Suprapubic skin (tissue), 4 donors: Measurements from ENCODE around the gene RRP8. TPM values are rescaled to one million over a fixed set of nuclear protein-coding genes. Genes with fewer than 3 reads are reported as not detected.

Source experiments
- DNase-seq, 2 donors: peaks; one replicate each; pipeline ENCODE4 v3.0.0-alpha.2; 2019; ENCODE audit warnings: low spot score in 2 of 2
- H3K27ac ChIP-seq: fragments of 200-600 bp; sonication (generic); one replicate; pipeline ENCODE4 v1.5.1; 2019
- H3K27me3 ChIP-seq: fragments of 200-600 bp; sonication (generic); one replicate; pipeline ENCODE4 v1.5.1; 2019
- H3K36me3 ChIP-seq: fragments of 200-600 bp; sonication (generic); one replicate; pipeline ENCODE4 v1.5.1; 2019
- H3K4me1 ChIP-seq: fragments of 200-600 bp; sonication (generic); one replicate; pipeline ENCODE4 v1.5.1; 2019
- H3K4me3 ChIP-seq: fragments of 200-600 bp; sonication (generic); one replicate; pipeline ENCODE4 v1.5.1; 2019; ENCODE audit warnings: mild to moderate bottlenecking
- H3K9me3 ChIP-seq: fragments of 200-600 bp; sonication (generic); one replicate; pipeline ENCODE4 v1.5.1; 2019
- CTCF ChIP-seq, 2 donors: fragments of 200-600 bp in 1 of 2; fragments of 450-650 bp in 1 of 2; sonication (generic) in 1 of 2; IDR thresholded peaks; one replicate each; pipeline ENCODE4 v1.5.1; 2016 to 2019; ENCODE audit warnings: antibody characterized with exemption in 2 of 2, mild to moderate bottlenecking in 1 of 2, moderate library complexity in 1 of 2
- EP300 ChIP-seq: sonication (generic); formaldehyde crosslinking; IDR thresholded peaks from one replicate; pipeline ENCODE4 v1.6.1; 2017; ENCODE audit warnings: antibody characterized with exemption
- POLR2A ChIP-seq, 2 donors: fragments of 450-650 bp; IDR thresholded peaks; one replicate each; pipeline ENCODE4 v1.6.1; 2017; ENCODE audit warnings: antibody characterized with exemption in 2 of 2, mild to moderate bottlenecking in 2 of 2, moderate library complexity in 2 of 2
- POLR2AphosphoS5 ChIP-seq, 3 donors: sonication (generic); formaldehyde crosslinking; IDR thresholded peaks; one replicate each; pipeline ENCODE4 v1.6.1; 2017; ENCODE audit warnings: antibody characterized with exemption in 3 of 3
- WGBS: methylation state at CpG from one replicate; pipeline ENCODE4 v1.1.5; 2018; 5-methylcytosine and 5-hydroxymethylcytosine counted together
- total RNA-seq, 4 donors: library from RNA; depleted of rRNA; stranded (reverse); fragments of >200 nt; gene quantifications; one replicate each; pipeline ENCODE4 v1.1.0, GENCODE V29; 2016

Gene RRP8
- total RNA-seq, 4 donors from 2014 or later: 15.9 to 33.6 (median 18.3) TPM

DNA sequence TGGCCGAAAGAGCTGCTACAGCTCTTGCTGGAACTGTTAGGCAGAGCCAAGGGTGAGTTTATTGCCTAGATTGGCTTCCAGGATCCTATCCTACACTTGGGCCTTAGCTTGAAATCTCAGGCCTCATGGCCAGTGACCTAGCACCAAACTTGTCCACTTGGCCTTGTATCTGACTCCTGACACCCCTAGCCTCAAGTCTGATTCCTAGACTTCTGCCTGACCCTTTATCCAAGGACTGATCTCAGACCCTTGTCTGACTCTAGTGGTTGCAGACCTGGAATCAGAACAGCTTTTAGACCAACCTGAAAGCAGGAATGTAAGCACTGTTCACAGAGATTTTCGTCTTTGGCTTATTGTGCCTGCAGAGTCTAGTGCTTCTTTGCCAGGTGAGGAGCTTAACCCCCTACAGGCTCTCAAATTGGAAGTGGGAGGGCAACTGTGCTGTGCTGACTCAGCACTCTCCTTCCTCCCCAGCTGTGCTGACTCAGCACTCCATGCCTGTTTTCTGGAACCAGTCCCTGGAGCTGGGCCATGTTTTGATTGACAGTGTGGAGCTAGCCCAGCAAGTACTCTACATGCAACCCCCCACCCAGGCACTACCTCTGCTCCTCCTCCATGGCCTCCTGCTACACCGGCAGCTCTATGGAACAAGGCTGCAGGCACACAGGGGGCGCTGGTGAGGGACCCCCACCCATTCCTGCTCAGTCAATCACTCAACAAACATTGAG, 35.1 kb downstream of the RRP8 start:
- 59% methylated on average over 4 of the region's 4 CpGs for WGBS
- Histone ChIP-seq H3K27me3 (no peaks in the 10 kb centered on the region), H3K9me3 (no peaks in the 10 kb centered on the region), H3K27ac (no peak overlapping the region), H3K36me3 (peaks cover 19% of the 10 kb centered on the region), H3K4me3 (no peak overlapping the region), H3K4me1 (peaks cover 8% of the 10 kb centered on the region)
- TF ChIP-seq POLR2A (IDR thresholded peaks at IDR 0.05): no peak
- no peak for TF ChIP-seq POLR2AphosphoS5 (IDR thresholded peaks at IDR 0.05)
- no peak for TF ChIP-seq CTCF (IDR thresholded peaks at IDR 0.05)
- TF ChIP-seq EP300: no peak
- peak in 1 of 2 donors; percentile 67 for DNase-seq

DNA sequence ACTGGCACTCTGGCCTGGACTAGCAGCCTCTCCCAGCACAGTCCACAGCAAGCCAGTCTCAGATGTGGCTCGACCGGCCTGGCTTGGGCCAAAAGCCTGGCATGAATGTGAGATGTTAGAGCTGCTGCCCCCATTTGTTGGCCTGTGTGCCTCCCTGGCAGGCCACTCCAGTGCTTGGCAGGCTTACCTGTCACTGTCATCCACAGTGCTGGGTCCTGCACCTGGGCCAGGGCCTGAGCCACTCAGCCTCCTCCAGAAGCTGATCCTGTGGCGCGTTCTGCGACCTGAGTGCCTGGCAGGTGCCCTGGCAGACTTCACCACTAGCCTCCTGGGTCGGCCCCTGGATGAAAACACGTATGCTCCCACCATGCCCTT, 36.1 kb downstream of the RRP8 start:
- Histone ChIP-seq H3K4me1 (peaks cover 8% of the 10 kb centered on the region), H3K27me3 (no peaks in the 10 kb centered on the region), H3K9me3 (no peaks in the 10 kb centered on the region), H3K36me3 (peaks cover 19% of the 10 kb centered on the region), H3K27ac (no peak overlapping the region), H3K4me3 (no peak overlapping the region)
- DNase-seq: peak in 1 of 2 donors; percentile 59
- TF ChIP-seq POLR2A (IDR thresholded peaks at IDR 0.05): no peak
- no peak for TF ChIP-seq EP300
- TF ChIP-seq POLR2AphosphoS5 (IDR thresholded peaks at IDR 0.05): no peak
- no peak for TF ChIP-seq CTCF (IDR thresholded peaks at IDR 0.05)
- WGBS: no CpG with 5 or more reads among the region's 7 CpGs

- Histone ChIP-seq H3K4me1 (peaks cover 8% of the 10 kb centered on the region), H3K36me3 (peaks cover 19% of the 10 kb centered on the region), H3K9me3 (no peaks in the 10 kb centered on the region), H3K27ac (no peak overlapping the region), H3K4me3 (no peak overlapping the region), H3K27me3 (no peaks in the 10 kb centered on the region)
- WGBS: 89% methylated on average over 12 of the region's 13 CpGs
- no peak for DNase-seq
- TF ChIP-seq POLR2A (IDR thresholded peaks at IDR 0.05): no peak
- no peak for TF ChIP-seq POLR2AphosphoS5 (IDR thresholded peaks at IDR 0.05)
- TF ChIP-seq CTCF (IDR thresholded peaks at IDR 0.05): no peak
- no peak for TF ChIP-seq EP300
Measured at GRCh38 chr11:6566704-6567370, 36.6 kb downstream of the RRP8 start.

GRCh38 chr11:6565988-6566703, 37.3 kb downstream of the RRP8 start:
- TF ChIP-seq CTCF (IDR thresholded peaks at IDR 0.05): no peak
- no peak for TF ChIP-seq POLR2AphosphoS5 (IDR thresholded peaks at IDR 0.05)
- no peak for TF ChIP-seq EP300
- no peak for TF ChIP-seq POLR2A (IDR thresholded peaks at IDR 0.05)
- 95% methylated on average over 5 of the region's 5 CpGs for WGBS
- Histone ChIP-seq H3K36me3 (peaks cover 18% of the 10 kb centered on the region), H3K27me3 (no peaks in the 10 kb centered on the region), H3K4me1 (peaks cover 8% of the 10 kb centered on the region), H3K9me3 (no peaks in the 10 kb centered on the region), H3K4me3 (no peak overlapping the region), H3K27ac (no peak overlapping the region)
- DNase-seq: no peak

GRCh38 chr11:6565325-6565724, 38.1 kb downstream of the RRP8 start:
- Histone ChIP-seq H3K4me3 (no peak overlapping the region), H3K27ac (no peak overlapping the region), H3K9me3 (no peaks in the 10 kb centered on the region), H3K27me3 (no peaks in the 10 kb centered on the region), H3K36me3 (peaks cover 10% of the 10 kb centered on the region), H3K4me1 (peaks cover 8% of the 10 kb centered on the region)
- DNase-seq: no peak
- TF ChIP-seq CTCF (IDR thresholded peaks at IDR 0.05) (no peak), POLR2AphosphoS5 (IDR thresholded peaks at IDR 0.05) (no peak), EP300 (no peak), POLR2A (IDR thresholded peaks at IDR 0.05) (no peak)
- 90% methylated on average over 2 of the region's 2 CpGs for WGBS
